Muscle layer of colon (tissue), 2 donors: ENCODE results near the gene ALG2.
"Not testable (repeated sequence)": the region's sequence is repeated elsewhere in the genome, so short reads cannot be mapped to it uniquely, and the experiment has no call there.

Experiments used
- H3K27ac ChIP-seq: one replicate; pipeline ENCODE4 v1.7.0; 2013; ENCODE audit warnings: low read depth, mild to moderate bottlenecking, low read length, moderate library complexity
- H3K27me3 ChIP-seq, 2 donors: one replicate each; pipeline ENCODE4 v1.7.0; 2013; ENCODE audit warnings: low read length in 2 of 2, mild to moderate bottlenecking in 2 of 2; ENCODE audit not compliant: insufficient read depth in 2 of 2, control insufficient read depth in 1 of 2
- H3K36me3 ChIP-seq: one replicate; pipeline ENCODE4 v1.7.0; 2013; ENCODE audit warnings: mild to moderate bottlenecking, low read length; ENCODE audit not compliant: insufficient read depth
- H3K4me1 ChIP-seq: one replicate; pipeline ENCODE4 v1.7.0; 2013; ENCODE audit warnings: mild to moderate bottlenecking, low read length; ENCODE audit not compliant: insufficient read depth
- H3K4me3 ChIP-seq, 2 donors: one replicate each; pipeline ENCODE4 v1.7.0; 2013; ENCODE audit warnings: low read length in 2 of 2, low read depth in 1 of 2, mild to moderate bottlenecking in 1 of 2, moderate library complexity in 1 of 2
- H3K9ac ChIP-seq: one replicate; pipeline ENCODE4 v1.7.0; 2013; ENCODE audit warnings: low read length
- H3K9me3 ChIP-seq: one replicate; pipeline ENCODE4 v1.7.0; 2013; ENCODE audit warnings: mild to moderate bottlenecking, low read length
- donor health status: abdominal sarcoma.
- donor health status: Adenocarcinoma of cecum.

ALG2 gene

GRCh38 chr9:99255651-99256050 lies 33.9 kb upstream of the ALG2 start:
- Histone ChIP-seq H3K27ac (no peak overlapping the region), H3K4me3 (no peak overlapping the region), H3K36me3 (no peaks in the 10 kb centered on the region), H3K9ac (no peak overlapping the region), H3K9me3 (no peaks in the 10 kb centered on the region), H3K4me1 (peaks cover 18% of the 10 kb centered on the region), H3K27me3 (no peaks in the 10 kb centered on the region)

- H3K36me3 ChIP-seq = no peaks in the 10 kb centered on the region
- H3K27ac ChIP-seq = no peak overlapping the region
- H3K27me3 ChIP-seq = no peaks in the 10 kb centered on the region
- no peaks in the 10 kb centered on the region for H3K9me3 ChIP-seq
- H3K4me1 ChIP-seq = peaks cover 4% of the 10 kb centered on the region
- no peak overlapping the region for H3K4me3 ChIP-seq
- H3K9ac ChIP-seq = no peak overlapping the region
These were observed 32.2 kb upstream of the ALG2 start for GRCh38 chr9:99253772-99254431.

GRCh38 chr9:99253134-99253533 lies 31.4 kb upstream of the ALG2 start:
- Histone ChIP-seq H3K9ac (no peak overlapping the region), H3K27me3 (no peaks in the 10 kb centered on the region), H3K4me3 (no peak overlapping the region), H3K4me1 (no peaks in the 10 kb centered on the region), H3K9me3 (no peaks in the 10 kb centered on the region), H3K36me3 (no peaks in the 10 kb centered on the region), H3K27ac (no peak overlapping the region)

- H3K36me3 ChIP-seq = no peaks in the 10 kb centered on the region
- H3K4me1 ChIP-seq = no peaks in the 10 kb centered on the region
- H3K9me3 ChIP-seq = no peaks in the 10 kb centered on the region
- no peak overlapping the region for H3K9ac ChIP-seq
- H3K27me3 ChIP-seq = no peaks in the 10 kb centered on the region
- no peak overlapping the region for H3K4me3 ChIP-seq
- no peak overlapping the region for H3K27ac ChIP-seq
These were observed 29.4 kb upstream of the ALG2 start for GRCh38 chr9:99251157-99251556.

GRCh38 chr9:99249619-99250018 lies 27.9 kb upstream of the ALG2 start:
- Histone ChIP-seq H3K27ac (no peak overlapping the region), H3K9me3 (no peaks in the 10 kb centered on the region), H3K36me3 (no peaks in the 10 kb centered on the region), H3K4me3 (no peak overlapping the region), H3K4me1 (no peaks in the 10 kb centered on the region), H3K27me3 (no peaks in the 10 kb centered on the region), H3K9ac (no peak overlapping the region)

GRCh38 chr9:99244344-99245260 lies 22.9 kb upstream of the ALG2 start:
- no peaks in the 10 kb centered on the region for H3K27me3 ChIP-seq
- H3K9me3 ChIP-seq = no peaks in the 10 kb centered on the region
- H3K36me3 ChIP-seq = no peaks in the 10 kb centered on the region
- no peak overlapping the region for H3K9ac ChIP-seq
- no peak overlapping the region for H3K27ac ChIP-seq
- H3K4me3 ChIP-seq = no peak overlapping the region
- no peaks in the 10 kb centered on the region for H3K4me1 ChIP-seq

GRCh38 chr9:99241106-99241505 lies 19.4 kb upstream of the ALG2 start:
- no peaks in the 10 kb centered on the region for H3K9me3 ChIP-seq
- H3K9ac ChIP-seq = no peak overlapping the region
- H3K4me3 ChIP-seq = no peak overlapping the region
- no peak overlapping the region for H3K27ac ChIP-seq
- H3K27me3 ChIP-seq = no peaks in the 10 kb centered on the region
- H3K36me3 ChIP-seq = peaks cover 4% of the 10 kb centered on the region
- no peaks in the 10 kb centered on the region for H3K4me1 ChIP-seq

- Histone ChIP-seq H3K9me3 (no peaks in the 10 kb centered on the region), H3K9ac (no peak overlapping the region), H3K36me3 (peaks cover 4% of the 10 kb centered on the region), H3K4me3 (no peak overlapping the region), H3K4me1 (peaks cover 9% of the 10 kb centered on the region), H3K27me3 (no peaks in the 10 kb centered on the region), H3K27ac (no peak overlapping the region)
These were observed 17.8 kb upstream of the ALG2 start for GRCh38 chr9:99239341-99240060.

- Histone ChIP-seq H3K27me3 (no peaks in the 10 kb centered on the region), H3K4me3 (no peak overlapping the region), H3K36me3 (peaks cover 6% of the 10 kb centered on the region), H3K9ac (no peak overlapping the region), H3K9me3 (no peaks in the 10 kb centered on the region), H3K27ac (no peak overlapping the region), H3K4me1 (peaks cover 12% of the 10 kb centered on the region)
These were observed 16.6 kb upstream of the ALG2 start for GRCh38 chr9:99238331-99238730.

GRCh38 chr9:99237849-99238248 lies 16.1 kb upstream of the ALG2 start:
- H3K9ac ChIP-seq, H3K4me3 ChIP-seq, H3K27ac ChIP-seq, H3K9me3 ChIP-seq, H3K27me3 ChIP-seq: not testable (repeated sequence)
- Histone ChIP-seq H3K36me3 (peaks cover 10% of the 10 kb centered on the region), H3K4me1 (peaks cover 12% of the 10 kb centered on the region)

- Histone ChIP-seq H3K27ac (no peak overlapping the region), H3K27me3 (no peaks in the 10 kb centered on the region), H3K9me3 (no peaks in the 10 kb centered on the region), H3K4me3 (no peak overlapping the region), H3K36me3 (peaks cover 12% of the 10 kb centered on the region), H3K4me1 (peaks cover 12% of the 10 kb centered on the region), H3K9ac (no peak overlapping the region)
These were observed 15.6 kb upstream of the ALG2 start for GRCh38 chr9:99237356-99237755.
